BLaER1 treated with 17β-estradiol and CSF1 and Interleukin-3, amounts not matched to agents 10 nM and 100 nM (cell line): ENCODE results near the gene STRA6.

Experiments
- H3K27ac ChIP-seq, 11 experiments: shearing (Covaris generic); formaldehyde crosslinking; 2 replicates each; pipeline ENCODE4 v1.8.1; 2022
- H3K27me3 ChIP-seq, 11 experiments: shearing (Covaris generic); formaldehyde crosslinking; 2 replicates each; pipeline ENCODE4 v1.8.1; 2022
- H3K36me3 ChIP-seq, 11 experiments: shearing (Covaris generic); formaldehyde crosslinking; 2 replicates each; pipeline ENCODE4 v1.8.1; 2022
- H3K4me1 ChIP-seq, 10 experiments: shearing (Covaris generic); formaldehyde crosslinking; 2 replicates each; pipeline ENCODE4 v1.8.1; 2022
- H3K4me2 ChIP-seq, 11 experiments: shearing (Covaris generic); formaldehyde crosslinking; 2 replicates each; pipeline ENCODE4 v1.8.1; 2022
- H3K4me3 ChIP-seq, 10 experiments: shearing (Covaris generic); formaldehyde crosslinking; 2 replicates each; pipeline ENCODE4 v1.8.1; 2022
- H3K9ac ChIP-seq, 11 experiments: shearing (Covaris generic); formaldehyde crosslinking; 2 replicates each; pipeline ENCODE4 v1.8.1; 2022
- H3K9me3 ChIP-seq, 11 experiments: shearing (Covaris generic); formaldehyde crosslinking; replicated peaks in 1 of 11; 2 replicates each; pipeline ENCODE4 v1.8.1; 2022
- H4K20me1 ChIP-seq, 11 experiments: shearing (Covaris generic); formaldehyde crosslinking; 2 replicates each; pipeline ENCODE4 v1.8.1; 2022
- Cebpa-rat ChIP-seq, 11 experiments: shearing (Covaris generic); IDR thresholded peaks; 2 replicates each; pipeline ENCODE4 v1.8.1; 2022

STRA6 gene

DNA sequence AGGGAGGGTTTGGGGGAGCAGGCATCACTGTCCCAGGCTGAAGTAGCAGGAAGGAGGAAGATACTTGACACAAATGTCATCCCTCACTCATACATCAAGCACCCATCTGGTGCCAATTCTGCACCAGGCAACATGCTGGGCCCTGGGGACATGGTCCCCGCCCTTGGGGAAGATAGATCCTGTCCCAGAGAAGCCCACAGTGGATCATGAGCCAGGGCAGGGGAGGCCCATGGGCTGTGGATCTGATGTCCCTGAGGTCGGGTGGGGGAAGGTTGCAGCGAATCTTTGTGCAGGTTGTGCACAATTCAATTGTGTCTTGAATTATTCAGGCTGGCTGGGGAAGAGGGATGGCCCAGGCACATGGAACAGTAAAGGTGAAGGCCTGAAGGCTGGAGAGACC, 27.1 kb upstream of the STRA6 start:
- H3K4me1 ChIP-seq = peaks cover 0 to 11% (median 10%) of the 10 kb centered on the region in 10 experiments; a peak in 9 of 20 replicates
- no peak for TF ChIP-seq Cebpa-rat (IDR thresholded peaks at IDR 0.05)
- H3K4me2 ChIP-seq = no peak overlapping the region
- H3K4me3 ChIP-seq = no peak overlapping the region
- no peaks in the 10 kb centered on the region for H3K27me3 ChIP-seq
- H4K20me1 ChIP-seq = no peaks in the 10 kb centered on the region
- no peaks in the 10 kb centered on the region for H3K9me3 ChIP-seq
- no peak overlapping the region for H3K27ac ChIP-seq
- H3K9ac ChIP-seq = no peak overlapping the region
- no peaks in the 10 kb centered on the region for H3K36me3 ChIP-seq

DNA sequence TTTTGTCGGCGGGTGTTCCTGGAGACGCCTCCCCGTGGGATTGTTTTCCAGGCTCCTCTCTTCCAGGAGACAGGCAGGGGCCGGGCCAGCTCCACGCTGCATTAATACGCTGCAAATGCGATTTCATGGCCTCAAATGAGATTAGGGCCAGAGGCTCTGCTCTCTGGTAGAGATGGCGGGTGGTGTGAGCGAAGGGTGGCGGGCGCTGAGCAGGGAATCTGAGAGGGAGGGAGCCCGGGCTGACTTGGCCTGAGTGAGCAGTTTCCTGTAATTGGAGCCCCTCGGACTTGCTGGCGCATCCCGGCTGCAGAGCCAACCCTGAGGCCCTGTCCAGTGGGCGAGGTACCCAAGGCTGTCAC, 26.1 kb upstream of the STRA6 start:
- Histone ChIP-seq H4K20me1 (no peaks in the 10 kb centered on the region; a peak in 1 of 22 replicates), H3K36me3 (no peaks in the 10 kb centered on the region), H3K27ac (no peak overlapping the region), H3K9me3 (no peaks in the 10 kb centered on the region), H3K27me3 (no peaks in the 10 kb centered on the region), H3K9ac (no peak overlapping the region), H3K4me3 (no peak overlapping the region), H3K4me2 (no peak overlapping the region), H3K4me1 (peaks cover 0 to 1% (median under 1%) of the 10 kb centered on the region in 10 experiments; a peak in 4 of 20 replicates)
- no peak for TF ChIP-seq Cebpa-rat (IDR thresholded peaks at IDR 0.05)

DNA sequence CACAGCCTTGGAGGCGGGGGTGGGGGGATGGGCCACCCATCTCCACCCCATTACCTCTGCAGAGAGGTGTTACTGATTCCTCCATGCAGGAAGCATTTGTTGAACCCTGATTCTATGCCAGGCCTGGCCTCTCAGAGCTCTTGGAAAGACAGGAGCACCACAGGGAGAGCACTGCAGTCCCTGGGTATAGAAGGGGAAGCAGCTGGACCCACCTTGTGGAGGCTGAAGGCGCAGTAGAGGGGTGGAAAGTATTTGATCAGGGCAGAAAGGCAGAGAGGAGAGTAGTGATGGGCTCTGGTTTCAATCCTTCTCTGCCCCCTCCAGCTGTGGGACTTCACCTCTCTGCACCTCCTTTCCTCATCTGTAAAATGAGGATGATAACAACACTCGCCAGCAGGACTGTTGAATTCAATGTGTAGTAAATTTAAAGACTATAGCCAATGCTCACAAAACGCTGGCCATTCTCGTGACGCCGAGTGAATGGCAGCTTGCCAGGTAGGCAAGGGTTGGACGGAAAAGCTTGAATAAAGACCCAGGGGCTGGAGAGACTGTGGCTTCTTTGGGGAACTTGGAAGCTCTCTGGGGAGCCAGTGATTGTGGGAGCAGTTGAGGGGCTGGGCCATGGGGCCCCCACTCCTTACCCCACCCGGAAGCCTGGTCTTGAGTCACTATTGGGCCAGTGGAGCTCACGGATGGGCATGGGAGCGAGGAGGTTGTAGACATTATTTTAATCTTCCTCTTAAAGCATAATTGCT, 25.6 kb upstream of the STRA6 start:
- H3K9me3 ChIP-seq = no peaks in the 10 kb centered on the region
- no peaks in the 10 kb centered on the region; a peak in 1 of 22 replicates for H3K27me3 ChIP-seq
- no peaks in the 10 kb centered on the region for H3K4me1 ChIP-seq
- no peak for TF ChIP-seq Cebpa-rat (IDR thresholded peaks at IDR 0.05)
- no peak overlapping the region for H3K4me3 ChIP-seq
- no peak overlapping the region for H3K27ac ChIP-seq
- no peaks in the 10 kb centered on the region; a peak in 1 of 22 replicates for H4K20me1 ChIP-seq
- H3K36me3 ChIP-seq = no peaks in the 10 kb centered on the region
- no peak overlapping the region for H3K4me2 ChIP-seq
- no peak overlapping the region for H3K9ac ChIP-seq

DNA sequence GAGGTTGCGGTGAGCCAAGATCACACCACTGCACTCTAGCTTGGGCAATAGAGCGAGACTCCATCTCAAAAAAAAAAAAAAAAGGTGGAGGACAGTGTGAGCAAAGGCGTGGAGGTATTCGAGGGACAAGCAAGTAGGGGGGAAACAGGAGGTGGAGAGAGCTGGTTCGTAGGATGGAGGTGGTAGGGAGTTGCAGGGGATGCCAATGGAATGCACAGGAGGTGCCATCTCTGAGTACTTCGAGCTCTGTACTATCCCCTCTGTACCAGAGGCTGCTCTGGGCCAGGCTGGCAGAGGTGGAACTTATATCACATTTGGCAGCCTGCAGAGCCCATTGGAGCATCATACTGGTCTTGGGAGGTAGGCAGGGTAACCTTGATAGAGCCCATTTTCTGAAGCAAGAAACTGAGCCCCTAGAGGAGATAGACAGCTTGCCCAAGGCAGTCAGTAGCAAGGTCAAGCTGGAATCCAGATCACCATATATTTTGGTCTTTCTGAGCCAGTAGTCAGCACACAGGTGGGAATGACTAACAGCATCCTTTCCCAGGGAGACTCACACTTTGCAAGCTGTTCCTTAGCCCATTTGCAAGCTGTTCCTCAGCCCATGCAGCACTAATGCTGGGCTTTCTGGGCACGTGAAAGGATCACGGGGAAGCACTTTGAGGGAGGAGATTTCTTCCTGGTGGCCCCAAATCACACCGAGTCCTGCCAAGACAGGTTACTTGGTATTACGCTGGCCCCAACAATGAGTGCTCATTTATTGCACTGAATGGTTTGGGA, 24.4 kb upstream of the STRA6 start:
- H3K36me3 ChIP-seq = no peaks in the 10 kb centered on the region
- H3K27me3 ChIP-seq = peaks cover 0 to 8% (median 4%) of the 10 kb centered on the region in 11 experiments; a peak in 11 of 22 replicates
- H3K4me1 ChIP-seq = no peaks in the 10 kb centered on the region
- no peak overlapping the region for H3K4me3 ChIP-seq
- H3K27ac ChIP-seq = no peak overlapping the region
- H3K9me3 ChIP-seq = no peaks in the 10 kb centered on the region
- no peak overlapping the region for H3K9ac ChIP-seq
- peaks cover 0 to 2% (median 0%) of the 10 kb centered on the region in 11 experiments; a peak in 1 of 22 replicates for H4K20me1 ChIP-seq
- no peak overlapping the region for H3K4me2 ChIP-seq
- no peak for TF ChIP-seq Cebpa-rat (IDR thresholded peaks at IDR 0.05)

DNA sequence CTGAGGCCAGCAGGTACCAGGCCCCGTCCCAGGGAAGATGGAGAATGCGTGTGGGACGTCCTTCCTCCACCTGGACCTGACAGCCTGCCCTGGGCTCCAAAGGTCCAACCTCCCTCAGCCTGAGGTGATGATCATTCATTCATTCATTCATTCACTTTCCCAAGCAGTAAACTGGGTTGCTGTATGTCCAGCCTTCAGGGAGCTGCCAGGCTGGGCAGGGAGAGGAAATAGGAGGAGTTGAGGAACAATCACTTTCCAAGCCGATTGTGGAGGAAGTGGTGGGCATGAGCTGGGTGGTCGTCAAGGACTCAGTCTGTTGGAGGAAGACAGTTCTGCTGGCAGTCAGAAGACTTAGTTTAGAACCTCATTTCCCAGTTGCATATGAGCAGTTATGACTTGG, 23.3 kb upstream of the STRA6 start:
- no peaks in the 10 kb centered on the region for H3K9me3 ChIP-seq
- peaks cover 0 to 16% (median 8%) of the 10 kb centered on the region in 11 experiments; a peak in 12 of 22 replicates for H3K27me3 ChIP-seq
- H4K20me1 ChIP-seq = peaks cover 0 to 8% (median 0%) of the 10 kb centered on the region in 11 experiments; a peak in 2 of 22 replicates
- no peak overlapping the region for H3K4me2 ChIP-seq
- H3K4me1 ChIP-seq = no peaks in the 10 kb centered on the region
- no peak overlapping the region for H3K4me3 ChIP-seq
- H3K36me3 ChIP-seq = no peaks in the 10 kb centered on the region
- no peak overlapping the region for H3K27ac ChIP-seq
- no peak for TF ChIP-seq Cebpa-rat (IDR thresholded peaks at IDR 0.05)
- H3K9ac ChIP-seq = no peak overlapping the region

DNA sequence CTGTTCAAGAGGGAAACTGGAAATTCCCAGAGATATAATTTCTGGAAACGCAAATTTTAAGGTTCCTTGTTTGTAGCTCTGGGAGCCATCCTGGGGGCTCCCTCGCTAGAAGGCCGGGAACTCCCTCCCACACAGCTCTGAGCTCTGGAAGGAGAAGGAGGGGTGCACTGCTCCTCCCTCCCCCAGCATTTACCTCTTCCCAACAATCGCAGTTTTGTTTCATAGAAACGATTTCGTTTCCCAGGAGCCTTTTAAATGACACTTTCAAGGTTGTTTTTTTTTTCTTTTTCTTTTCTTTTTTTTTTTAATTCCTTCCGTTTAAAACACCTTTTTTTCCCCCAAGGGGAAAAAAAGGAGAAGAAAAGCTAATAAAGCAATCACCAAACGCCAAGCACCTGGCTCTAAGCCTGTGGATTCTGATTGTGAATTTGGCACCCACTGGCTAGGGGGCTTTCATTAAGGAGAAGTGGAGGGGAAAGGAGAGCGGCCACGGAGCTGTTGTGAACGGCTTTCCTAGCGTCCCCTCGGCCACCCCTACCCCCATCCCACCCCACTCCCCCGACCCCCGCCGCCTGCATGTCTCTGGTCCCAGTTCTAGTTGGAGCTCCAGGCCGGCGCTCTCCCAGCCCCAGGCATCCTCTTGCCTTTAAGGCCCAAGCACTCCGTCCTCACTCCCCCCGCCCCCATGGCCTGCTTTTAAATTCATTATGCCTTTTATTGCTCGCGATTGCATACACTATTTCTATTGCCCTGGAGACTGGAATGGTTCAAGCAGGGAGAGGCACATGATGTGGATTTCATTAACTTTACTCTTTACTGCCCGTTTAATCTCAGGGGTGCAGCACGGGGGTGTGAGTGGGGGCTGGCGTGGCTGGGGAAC, 19.9 kb upstream of the STRA6 start:
- peaks cover 0 to 16% (median 8%) of the 10 kb centered on the region in 11 experiments; a peak in 12 of 22 replicates for H3K27me3 ChIP-seq
- no peaks in the 10 kb centered on the region for H3K36me3 ChIP-seq
- no peak overlapping the region for H3K4me3 ChIP-seq
- no peak overlapping the region for H3K4me2 ChIP-seq
- H3K27ac ChIP-seq = no peak overlapping the region
- no peak for TF ChIP-seq Cebpa-rat (IDR thresholded peaks at IDR 0.05)
- peaks cover 0 to 18% (median 0%) of the 10 kb centered on the region in 11 experiments; a peak in 2 of 22 replicates for H4K20me1 ChIP-seq
- H3K9me3 ChIP-seq = no peaks in the 10 kb centered on the region
- H3K9ac ChIP-seq = no peak overlapping the region
- no peaks in the 10 kb centered on the region for H3K4me1 ChIP-seq

DNA sequence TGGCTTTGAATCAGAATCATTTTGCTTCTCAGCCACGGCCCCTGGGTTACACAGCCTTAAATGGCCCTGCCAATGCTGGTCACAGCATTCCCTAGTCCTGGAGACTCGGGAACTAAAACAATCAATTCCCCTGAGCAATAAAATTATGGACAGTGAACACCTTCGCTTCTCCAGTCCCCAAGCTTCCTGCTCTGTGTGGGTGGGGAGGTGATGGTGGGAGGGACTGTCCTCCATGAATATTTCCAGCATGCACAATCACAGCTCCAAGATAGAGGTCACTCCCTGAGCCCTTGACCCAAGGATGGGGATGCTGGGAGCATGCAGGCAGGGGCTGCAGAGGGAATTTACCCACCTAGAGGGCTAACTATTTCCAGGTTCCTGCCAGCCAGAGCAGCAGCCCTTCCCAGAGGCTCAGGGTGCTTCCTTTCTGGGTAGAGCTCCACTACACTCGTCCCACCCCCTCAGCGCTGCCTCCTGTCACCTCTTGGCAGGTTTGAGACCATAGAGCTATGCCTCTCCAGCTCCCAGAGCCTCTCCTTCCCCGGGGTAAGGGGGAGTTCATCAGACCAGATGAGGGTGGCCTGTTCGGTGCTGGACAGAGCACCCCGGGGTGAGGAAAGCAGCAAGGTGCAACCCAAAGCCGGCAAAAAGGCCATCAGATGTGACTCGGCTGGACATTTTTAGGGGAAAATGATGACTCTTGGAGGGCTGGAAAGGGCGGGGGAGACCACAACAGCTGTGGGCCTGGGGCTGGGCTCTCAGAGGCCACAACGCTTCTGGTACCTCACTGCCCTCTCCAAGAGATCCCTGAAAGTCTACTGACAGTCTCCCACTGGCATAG, 19.0 kb upstream of the STRA6 start:
- H3K36me3 ChIP-seq = no peaks in the 10 kb centered on the region
- no peak overlapping the region for H3K9ac ChIP-seq
- H3K27ac ChIP-seq = no peak overlapping the region
- H3K4me1 ChIP-seq = no peaks in the 10 kb centered on the region
- no peaks in the 10 kb centered on the region for H3K9me3 ChIP-seq
- peaks cover 0 to 16% (median 8%) of the 10 kb centered on the region in 11 experiments; a peak in 12 of 22 replicates for H3K27me3 ChIP-seq
- no peak overlapping the region for H3K4me3 ChIP-seq
- peaks cover 0 to 18% (median 0%) of the 10 kb centered on the region in 11 experiments; a peak in 2 of 22 replicates for H4K20me1 ChIP-seq
- H3K4me2 ChIP-seq = no peak overlapping the region
- TF ChIP-seq Cebpa-rat (IDR thresholded peaks at IDR 0.05) = no peak
